ENCODE data around the gene ROM1.

The ROM1 gene

DNA sequence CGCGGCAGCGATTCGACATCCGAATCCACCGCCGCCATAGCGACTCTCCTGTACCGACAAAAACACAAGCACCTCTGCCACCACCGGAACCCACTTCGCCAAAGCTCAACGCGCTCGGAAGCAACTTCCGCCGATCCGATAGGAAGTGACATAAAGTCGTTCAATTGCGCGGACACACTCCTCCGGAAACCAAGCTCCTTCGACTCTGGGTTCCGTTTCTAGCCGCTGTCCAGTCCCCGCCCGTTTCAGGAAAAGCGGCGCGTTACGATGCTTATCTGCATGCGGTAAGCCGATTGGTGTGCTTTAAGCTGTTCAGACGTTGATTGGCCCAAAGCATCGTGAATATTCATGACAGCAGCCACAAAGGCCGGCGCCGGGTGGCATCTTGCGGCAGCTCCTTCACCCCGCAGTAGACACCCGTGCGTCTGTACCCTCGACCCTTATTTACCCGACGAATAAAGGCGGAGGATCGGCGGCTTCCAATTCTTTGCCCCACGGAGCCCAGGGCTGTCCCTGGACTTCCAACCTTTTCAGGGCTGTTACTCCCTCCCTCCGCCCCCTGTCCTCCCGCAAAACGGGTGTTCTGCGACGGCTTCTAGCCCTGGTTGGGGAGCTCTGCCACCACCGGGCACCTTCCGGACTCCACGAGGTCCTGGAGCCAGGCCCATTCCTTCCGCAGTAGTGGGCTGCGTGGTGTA is 21.5 kb upstream of the ROM1 start, which contains the start of gene TUT1:
Gene TUT1 (minus strand): TSS at position 76 of the 698 bp plus-strand sequence. CDS start 38 bp downstream, at position 38.
- peak; percentile 99 for DNase-seq

DNA sequence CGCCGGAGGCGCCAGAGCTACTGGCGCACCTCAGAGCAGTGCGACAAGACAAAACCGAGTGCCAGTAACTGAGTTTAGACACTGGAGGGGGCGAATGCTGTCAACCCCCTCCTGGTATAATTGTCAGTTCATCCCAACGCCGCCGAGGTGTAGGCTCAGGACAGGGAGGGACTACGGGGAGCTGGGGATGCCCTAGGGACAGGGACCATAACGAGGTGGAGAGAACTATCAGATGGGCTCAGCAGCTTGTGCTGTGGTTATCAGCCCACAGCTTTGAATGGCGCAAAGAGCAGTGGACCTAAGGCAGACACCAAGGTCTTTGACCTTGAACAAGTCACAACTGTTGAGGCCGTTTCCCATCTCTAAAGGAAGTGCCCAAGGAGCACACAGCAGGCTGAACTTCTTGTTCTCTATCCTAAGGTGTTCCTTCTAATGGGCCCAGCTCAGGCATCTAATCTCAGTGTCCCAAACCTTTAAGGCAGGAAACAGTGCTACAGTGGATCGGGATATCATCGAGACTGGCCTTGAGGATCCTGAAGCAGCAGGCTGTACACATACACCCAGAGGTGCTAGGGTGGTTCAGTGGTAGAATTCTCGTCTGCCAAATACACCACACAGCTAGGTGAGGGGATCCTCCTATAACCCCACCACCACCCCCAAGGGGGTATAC is 20.8 kb upstream of the ROM1 start:
- DNase-seq, result no peak

DNA sequence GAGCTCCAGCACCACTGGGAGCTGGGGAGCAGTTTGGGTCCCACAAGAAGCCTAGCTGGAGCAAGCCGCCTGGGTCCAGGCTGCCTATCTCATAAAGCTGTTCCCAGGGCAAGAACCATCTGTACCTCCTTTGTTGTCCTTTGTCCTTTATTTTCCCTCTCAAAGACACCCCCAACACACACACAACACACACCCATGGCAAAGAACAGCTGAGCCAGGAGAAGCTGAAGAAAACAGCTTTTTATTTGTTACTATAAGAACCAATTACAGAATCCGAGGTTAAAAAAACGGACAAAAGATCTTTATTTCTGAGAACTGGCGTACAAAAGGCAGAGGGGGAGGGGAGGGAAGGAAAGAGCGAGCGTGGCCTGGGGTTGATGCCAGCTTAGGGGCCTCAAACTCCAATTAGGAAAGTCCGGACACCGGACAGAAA is 20.1 kb upstream of the ROM1 start:
- no peak for DNase-seq

DNA sequence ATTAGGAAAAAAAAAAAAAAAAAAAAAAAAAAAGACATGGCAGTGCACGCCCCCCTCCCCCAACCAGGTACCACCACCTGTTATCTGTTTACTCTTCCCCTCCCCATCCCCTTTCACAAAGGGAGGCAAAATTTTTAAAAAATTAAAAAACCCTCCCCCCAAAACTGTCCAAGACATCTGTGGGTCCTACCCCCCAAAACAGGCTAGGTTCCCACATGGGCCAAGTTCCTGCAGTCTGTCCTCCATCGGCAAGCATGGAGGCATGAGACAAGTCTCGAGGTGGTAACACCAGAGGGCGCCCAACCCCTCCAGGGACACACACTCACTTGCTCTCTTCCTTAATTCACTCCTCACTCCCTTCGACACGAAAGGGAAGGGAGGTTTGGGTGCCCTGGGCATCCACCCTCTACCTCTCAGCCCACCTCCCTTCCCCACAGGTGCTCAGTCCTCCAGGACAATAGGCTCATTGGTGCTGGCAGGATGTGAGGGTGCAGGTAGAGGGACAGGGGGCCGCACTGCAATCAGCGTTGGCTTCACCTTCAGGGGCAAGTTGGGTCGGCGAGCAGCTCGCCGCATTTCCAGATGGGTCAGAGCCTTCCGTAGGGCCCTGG is 19.5 kb upstream of the ROM1 start:
- peak; percentile 61 for DNase-seq

DNA sequence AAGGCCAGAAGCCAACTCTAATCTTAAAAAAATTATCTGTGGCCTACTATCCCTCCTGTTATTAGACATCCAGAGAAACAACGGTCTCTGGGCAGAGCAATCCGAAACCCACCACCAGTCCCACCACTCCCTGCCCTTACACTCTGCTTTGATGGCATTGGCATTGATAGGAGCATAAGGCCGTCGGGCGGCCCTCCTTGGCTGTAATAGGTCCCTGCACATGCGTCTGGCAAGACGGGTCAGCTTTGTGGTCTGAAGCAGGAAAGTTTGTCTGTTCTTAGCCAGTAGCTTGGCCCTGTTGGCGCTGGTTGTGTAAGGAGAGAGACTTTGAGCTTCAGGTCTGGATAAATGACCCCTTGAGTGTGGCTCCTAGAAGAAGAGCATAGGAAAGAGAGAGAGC is 17.9 kb upstream of the ROM1 start:
- no peak for DNase-seq

DNA sequence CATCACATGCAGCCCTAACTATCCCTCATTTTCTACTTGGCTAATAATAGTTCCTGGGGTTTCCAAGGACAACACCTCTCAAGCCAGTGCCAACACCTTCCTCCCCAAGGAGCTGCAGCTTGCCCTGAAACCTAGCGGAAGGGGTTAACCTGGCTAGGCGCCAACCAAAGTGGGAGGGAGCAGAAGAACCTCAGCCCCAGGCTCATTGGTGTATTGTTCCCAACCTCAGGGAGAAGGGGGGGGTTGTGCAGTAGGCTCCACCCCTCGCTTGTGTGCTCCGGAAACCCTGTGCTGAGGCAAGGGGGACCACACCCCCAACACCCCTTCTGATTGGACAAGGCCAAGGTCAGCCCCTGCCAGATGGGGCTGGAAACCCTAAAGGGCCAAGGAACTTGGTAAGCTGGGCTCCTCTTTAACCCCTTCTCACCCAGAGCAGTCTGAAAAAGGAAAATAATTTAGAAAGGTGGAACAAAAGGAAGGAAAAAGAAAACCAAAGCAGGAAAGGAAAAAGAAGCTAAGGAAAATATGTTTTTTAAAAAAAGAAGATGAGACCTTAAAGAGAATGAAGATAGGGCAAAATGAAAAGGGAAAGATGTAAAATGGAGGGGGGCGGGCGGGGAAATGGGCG is 13.9 kb upstream of the ROM1 start:
- DNase-seq, result peak; percentile 96

DNA sequence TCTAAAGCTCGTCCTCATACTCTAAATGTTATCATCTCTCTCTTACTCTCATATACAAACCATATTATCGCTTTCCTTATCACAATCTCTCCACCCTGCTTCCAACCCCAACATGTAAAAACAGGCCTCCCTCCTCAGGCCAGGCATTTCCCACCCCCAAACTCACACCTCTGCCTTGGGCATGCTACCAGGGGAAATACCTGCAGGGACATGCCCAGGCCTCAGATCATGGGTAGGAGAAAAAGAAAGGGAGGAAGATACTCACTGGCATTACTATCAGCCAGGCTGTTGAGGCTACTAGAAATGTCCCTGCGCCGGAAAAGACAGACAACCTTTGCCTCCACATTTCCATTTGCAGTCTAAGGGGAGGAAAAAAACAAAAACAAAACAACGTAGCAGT is 13.2 kb upstream of the ROM1 start:
- no peak for DNase-seq

DNA sequence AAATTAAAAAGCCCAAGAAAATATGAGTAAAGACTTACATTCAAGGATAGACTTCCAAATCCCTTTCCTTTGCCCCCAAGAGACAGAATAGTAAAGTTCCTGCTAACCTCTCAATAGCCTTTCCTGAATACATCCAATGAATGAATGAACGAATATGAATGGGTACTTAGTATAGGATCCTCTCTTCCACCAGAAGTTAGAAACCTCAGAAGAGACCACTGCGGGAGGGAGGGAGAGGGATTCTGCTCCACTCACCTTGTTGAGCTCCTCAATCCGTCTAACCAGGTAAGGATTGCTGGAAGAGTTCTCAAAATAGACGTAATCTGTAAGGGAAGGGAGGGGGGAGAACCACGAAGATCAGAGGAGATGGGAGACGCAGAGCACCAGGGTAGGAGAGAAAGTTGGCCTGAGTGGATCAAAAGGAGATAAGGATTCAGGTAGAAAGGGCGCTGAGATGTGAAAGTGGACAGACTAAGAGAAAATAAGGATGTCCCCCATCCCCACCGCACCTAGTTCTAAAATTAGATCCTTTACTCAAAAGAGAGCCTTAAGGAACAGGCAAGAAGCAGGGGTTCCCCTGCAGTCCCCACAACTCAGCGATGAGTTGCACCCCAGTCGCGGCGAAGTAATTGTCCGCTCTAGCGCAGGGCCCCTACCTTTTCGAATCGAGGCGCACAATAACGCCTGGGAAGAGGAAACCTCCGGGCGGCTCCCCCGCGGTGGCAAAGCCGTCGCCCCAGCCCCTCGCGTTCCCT is 12.5 kb upstream of the ROM1 start:
- no peak for DNase-seq

DNA sequence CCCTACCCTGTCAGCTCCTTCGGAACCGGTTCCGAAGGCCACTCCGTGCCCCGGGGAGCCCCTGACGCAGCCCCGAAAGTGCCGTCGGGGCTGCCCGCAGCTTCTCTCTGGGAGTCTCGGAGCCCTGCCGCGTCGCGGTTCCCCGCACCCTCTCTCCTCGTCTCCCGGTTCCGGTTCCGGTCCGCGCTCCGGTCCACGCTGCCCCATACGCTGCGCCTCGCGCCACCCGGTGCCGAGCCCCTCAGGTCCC is 12.0 kb upstream of the ROM1 start:
- no peak for DNase-seq

DNA sequence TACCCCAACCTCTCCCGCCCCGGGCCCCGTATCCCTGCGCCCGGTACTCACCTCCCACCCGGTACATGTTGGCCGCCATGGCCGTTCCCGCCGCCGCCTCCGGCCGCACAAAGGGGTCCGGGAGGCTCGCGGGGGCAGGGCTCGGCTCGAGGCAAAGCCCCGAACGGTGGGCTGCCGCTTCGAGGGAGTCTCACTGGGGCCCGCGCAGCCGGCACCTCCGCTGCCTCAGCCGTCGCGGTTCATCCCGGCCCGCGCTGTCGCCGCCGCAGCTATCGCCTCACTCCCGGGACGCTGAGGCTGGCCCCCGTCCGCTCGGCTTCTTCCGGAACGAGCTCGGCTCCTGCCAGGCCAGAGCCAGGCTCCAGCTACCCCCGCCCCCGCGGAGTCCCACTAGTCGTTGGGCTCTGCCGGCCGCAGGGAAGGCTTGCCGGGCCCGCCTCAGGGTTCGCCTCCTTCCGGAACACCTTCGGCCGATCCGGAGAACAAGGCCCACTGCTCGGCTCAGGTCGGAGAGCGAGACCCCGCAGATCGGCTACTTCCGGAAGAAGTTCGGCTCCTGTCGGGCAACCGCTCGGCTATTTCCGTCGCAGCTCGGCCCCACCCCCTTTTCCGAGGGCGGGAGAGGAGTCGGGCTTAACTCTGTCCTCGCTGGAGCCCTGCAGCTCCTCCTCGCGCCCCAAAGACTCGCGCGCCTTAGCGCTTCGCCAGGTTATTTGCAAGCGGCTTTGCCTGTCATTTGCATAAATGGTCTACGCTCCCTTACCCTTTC is 11.5 kb upstream of the ROM1 start, which contains the start of gene MTA2:
Gene MTA2 (minus strand): TSS at position 494 of the 769 bp plus-strand sequence. CDS start 415 bp downstream, at position 79.
- peak; percentile 93 for DNase-seq

DNA sequence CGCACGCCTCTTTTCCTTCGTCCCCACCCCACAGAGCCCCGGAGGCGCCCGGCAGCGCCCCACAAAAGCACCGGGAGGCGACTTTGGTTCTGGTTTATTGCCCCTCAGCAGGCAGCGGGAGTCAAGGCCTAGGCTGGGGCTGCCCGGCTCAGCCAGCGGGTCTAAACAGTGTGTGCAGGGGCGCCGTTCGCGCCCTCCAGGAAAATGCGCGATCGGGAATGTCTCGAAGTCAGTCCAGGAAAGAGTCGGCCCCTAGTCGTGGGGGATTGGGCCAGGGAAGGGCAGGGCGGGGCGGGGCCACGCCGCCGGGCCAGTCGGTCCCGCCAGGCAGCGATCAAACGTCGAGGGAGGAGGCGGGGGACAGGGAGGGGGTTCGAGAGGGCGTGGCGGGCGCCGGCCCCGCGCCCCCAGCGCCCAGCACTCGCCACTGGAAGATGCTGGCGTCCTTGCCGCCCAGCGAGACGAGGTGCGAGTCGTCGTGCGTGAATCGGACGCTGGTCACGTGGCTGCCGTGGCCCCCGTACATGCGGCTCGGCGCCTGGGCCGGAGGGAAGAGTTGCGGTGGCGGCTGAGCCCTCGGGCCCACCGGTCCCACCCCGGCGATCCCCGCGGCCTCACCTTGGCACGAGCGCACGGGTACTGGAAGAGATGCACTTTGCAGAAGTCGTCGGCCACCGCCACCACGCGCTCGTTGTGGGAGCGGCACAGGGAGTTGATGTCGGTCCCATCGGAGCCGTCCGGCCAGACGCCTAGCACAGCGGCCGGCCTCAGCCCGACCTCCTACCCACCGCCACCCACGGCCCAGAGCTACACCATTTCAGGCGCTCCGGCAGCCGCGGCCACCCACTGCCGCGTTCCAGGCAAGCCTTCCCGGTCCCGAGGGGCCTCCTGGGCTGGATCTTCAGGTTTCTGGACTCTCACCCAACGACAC is 10.7 kb upstream of the ROM1 start:
- no peak for DNase-seq

DNA sequence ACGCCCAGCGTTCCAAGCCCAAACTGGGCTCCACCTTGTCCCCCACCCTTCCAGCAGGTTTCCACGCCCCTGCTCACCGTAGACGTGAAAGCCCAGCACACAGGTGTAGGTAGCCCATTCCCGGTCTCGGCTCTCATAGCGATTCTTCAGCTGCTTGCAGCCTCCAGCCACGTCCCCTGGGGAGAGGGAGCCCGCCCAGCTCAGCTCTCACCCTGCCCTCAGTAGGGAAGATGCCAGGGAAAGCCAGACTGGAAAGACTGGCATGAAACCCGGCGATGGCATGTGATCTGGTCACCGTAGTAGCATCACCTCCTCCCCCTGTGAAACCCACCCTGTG is 10.0 kb upstream of the ROM1 start:
- DNase-seq, result no peak

DNA sequence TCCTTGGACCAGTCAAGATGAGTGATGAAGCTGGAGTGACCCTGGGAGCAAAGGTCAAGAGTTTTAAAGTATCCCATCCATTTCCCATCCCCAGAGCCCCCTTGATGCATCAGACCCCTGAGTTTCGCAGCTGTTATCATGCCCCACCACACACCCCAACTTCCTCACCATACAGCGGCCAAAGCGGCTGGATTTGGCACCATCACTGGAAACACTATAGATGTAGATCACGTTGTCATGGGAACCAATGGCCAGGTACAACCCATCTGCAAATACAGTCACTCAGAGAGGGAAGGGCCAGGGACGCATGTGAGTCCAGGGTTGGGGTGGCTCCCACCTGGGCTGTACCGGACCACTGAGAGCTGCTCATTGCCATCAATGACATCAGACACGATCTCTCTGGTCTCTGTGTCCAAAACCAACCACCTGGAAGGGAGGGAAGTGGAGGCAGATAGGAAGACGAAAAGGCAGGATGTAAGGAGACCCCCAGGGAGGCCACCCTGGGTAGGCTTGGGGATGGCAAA is 9.2 kb upstream of the ROM1 start:
- no peak for DNase-seq

DNA sequence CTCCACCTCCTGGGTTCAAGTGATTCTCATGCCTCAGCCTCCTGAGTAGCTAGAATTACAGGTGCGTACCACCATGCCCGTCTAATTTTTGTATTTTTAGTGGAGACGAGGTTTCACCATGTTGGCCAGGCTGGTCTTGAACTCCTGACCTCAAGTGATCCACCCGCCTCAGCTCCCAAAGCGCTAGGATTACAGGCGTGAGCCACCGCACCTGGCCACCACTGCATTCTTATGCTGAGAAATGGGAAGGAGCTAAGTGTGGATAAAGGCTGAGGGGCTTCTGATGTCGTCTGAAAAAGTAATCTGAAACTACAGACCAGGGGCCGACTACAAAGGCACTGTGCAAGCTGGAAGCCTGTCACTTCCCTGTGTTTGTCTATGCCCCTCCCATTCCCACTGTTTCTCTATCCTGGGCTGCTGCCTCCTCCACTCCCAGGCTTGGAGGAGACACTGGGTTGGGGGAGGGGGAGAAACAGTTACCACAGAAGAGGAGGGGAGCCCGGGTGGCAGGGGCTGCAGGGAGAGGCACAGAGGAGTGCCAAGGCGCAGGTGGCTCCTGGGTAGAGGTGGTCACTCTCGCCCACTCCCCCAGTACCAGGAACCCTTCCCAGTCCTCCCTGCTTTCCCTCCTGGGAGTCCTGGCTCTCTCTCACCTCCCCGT is 8.5 kb upstream of the ROM1 start:
- no peak for DNase-seq

DNA sequence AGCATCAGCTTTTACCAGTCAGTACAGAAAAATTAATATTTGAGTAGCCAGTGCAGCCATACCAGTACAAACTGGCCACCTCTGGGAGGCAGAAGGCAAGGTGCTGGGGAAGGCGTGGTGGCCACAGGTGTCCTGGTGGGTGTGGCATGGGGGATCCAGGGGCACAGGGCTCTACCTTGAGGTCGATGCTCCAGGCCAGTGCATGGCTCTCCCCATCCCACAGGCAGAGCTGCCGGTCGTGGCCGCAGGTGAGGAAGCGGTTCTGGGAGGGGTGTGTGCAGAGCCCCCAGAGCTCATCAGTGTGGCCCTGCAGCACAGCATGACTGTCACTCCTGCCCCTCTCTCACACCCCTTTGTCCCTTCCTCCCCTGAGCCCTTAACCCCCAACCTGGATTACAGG is 7.6 kb upstream of the ROM1 start:
- no peak for DNase-seq

DNA sequence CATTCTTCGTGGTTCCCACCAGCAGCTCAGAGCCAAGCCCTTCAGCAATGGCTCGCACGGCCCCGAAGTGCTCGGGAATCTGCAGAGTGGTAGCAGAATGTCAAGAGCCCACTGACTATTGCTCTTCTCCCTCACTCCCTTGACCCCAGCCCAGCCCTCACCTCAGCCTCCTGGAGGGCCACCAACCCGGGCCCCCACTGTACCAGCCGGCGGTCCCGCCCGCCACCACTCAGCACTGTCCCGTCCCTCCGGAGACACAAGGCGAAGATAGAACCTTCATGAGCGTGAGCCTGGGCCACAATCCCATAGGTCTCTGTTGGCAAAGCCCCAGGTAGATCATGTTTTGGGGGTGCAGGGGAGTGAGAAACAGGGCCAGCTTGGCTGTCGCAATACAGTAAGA is 7.2 kb upstream of the ROM1 start:
- no peak for DNase-seq

DNA sequence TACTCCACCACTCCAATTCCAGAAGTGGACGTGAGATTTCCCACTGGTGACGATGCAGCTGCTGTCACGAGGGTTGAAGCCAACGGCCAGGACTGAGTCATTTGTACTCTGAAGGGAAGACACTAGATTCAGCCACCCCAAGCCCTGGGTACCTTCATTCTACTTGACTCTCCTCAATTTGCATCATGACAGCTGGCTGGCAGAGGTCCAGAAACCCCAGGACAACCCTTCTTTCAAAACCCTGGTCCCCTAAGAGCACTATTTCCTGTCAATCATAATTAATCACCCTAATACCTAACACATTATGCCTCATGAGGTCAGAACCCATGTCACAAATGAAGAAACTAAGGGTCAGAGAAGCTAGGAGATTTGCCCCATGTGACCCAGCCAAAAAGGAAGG is 5.3 kb upstream of the ROM1 start:
- DNase-seq, result no peak

DNA sequence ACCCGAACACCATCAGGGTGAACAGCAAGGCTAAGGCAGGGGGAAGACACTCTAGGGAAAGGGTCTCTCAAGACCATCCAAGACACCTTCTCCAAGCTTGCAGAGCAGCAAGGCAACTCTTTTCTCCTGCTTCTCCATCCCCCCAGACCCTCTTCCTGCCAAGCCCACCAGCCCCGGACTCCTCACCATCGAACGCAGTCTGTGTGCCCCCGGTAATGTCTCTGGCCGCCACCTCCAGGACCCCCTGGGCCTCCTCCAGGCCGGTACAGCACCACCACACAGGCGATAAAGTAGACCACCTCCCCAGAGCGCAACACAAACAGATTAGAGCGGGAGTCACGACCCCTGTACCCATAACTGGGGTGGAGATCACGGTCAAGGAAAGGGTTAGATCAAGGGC is 4.3 kb upstream of the ROM1 start:
- no peak for DNase-seq

DNA sequence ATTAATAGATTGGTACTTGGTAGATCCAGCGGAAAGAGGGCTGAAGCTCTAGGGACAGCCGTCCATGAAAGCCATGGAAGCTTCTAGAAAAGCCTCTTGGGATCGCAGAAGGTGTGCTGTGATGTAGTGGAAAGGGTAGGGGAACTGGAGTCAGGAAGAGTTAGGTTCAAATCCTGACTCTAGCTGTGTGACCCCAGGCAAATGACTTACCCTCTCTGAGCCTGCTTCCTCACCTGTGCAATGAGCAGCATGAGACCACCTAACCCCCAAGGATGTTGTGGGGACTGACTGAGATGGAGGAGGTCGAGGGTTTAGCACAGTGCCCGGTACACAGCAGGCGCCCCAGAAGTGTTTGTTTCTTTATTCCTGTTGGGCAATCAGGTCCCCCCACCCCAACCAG is 2.7 kb upstream of the ROM1 start:
- DNase-seq, result no peak

All from GF-D8 (cell line).